ENCODE data around the gene GPX7. TPM values are rescaled to one million over a fixed set of nuclear protein-coding genes. Genes with fewer than 3 reads are reported as not detected.

GPX7 gene
- total RNA-seq, 1 donor from 2014 or later: 57.7 TPM

- no peak for TF ChIP-seq CTCF (IDR thresholded peaks at IDR 0.05; ENCODE audit: unreplicated experiment)
- DNase-seq (ENCODE audit: low spot score in 2 of 2, unreplicated experiment in 2 of 2): no peak
- Mint-ChIP-seq H3K4me3 (peak overlapping the region; percentile 42), H3K36me3 (no peaks in the 10 kb centered on the region), H3K9me3 (no peaks in the 10 kb centered on the region), H3K27me3 (ENCODE audit: low read depth) (peaks cover 23% of the 10 kb centered on the region), H3K27ac (peak overlapping the region; percentile 48), H3K4me1 (peaks cover 28% of the 10 kb centered on the region)
These were observed 29.7 kb downstream of the GPX7 start for GRCh38 chr1:52631759-52632331.

GRCh38 chr1:52632732-52633290, 30.6 kb downstream of the GPX7 start, which contains the start of gene SHISAL2A:
Gene SHISAL2A (plus strand): TSS chr1:52633168. CDS start chr1:52633494, 326 bp downstream.
- H3K27me3 Mint-ChIP-seq (ENCODE audit: low read depth): peaks cover 23% of the 10 kb centered on the region

GRCh38 chr1:52633291-52633754, 31.2 kb downstream of the GPX7 start:
- Mint-ChIP-seq H3K36me3 (no peaks in the 10 kb centered on the region), H3K4me3 (peak overlapping the region; percentile 57), H3K27ac (no peak overlapping the region), H3K4me1 (peaks cover 42% of the 10 kb centered on the region), H3K9me3 (no peaks in the 10 kb centered on the region), H3K27me3 (ENCODE audit: low read depth) (peaks cover 23% of the 10 kb centered on the region)
- TF ChIP-seq CTCF (IDR thresholded peaks at IDR 0.05; ENCODE audit: unreplicated experiment): no peak
- peak in 1 of 2 experiments; percentile 27 for DNase-seq (ENCODE audit: low spot score in 2 of 2, unreplicated experiment in 2 of 2)

More at GRCh38 chr1:52632732-52633290, 30.6 kb downstream of the GPX7 start, which contains the start of gene SHISAL2A:
- H3K36me3 Mint-ChIP-seq: no peaks in the 10 kb centered on the region
- DNase-seq (ENCODE audit: low spot score in 2 of 2, unreplicated experiment in 2 of 2): peak; percentile 24 to 63
- H3K4me3 Mint-ChIP-seq: peak within 1 kb of the TSS; percentile 57
- no peak for TF ChIP-seq CTCF (IDR thresholded peaks at IDR 0.05; ENCODE audit: unreplicated experiment)
- peaks cover 37% of the 10 kb centered on the region for H3K4me1 Mint-ChIP-seq
- no peaks in the 10 kb centered on the region for H3K9me3 Mint-ChIP-seq
- H3K27ac Mint-ChIP-seq: peak within 1 kb of the TSS; percentile 48

GRCh38 chr1:52634111-52634510, 31.9 kb downstream of the GPX7 start:
- H3K9me3 Mint-ChIP-seq: no peaks in the 10 kb centered on the region
- no peak overlapping the region for H3K27ac Mint-ChIP-seq
- peak overlapping the region; percentile 57 for H3K4me3 Mint-ChIP-seq
- peaks cover 41% of the 10 kb centered on the region for H3K4me1 Mint-ChIP-seq
- H3K27me3 Mint-ChIP-seq (ENCODE audit: low read depth): peaks cover 23% of the 10 kb centered on the region
- DNase-seq (ENCODE audit: low spot score in 2 of 2, unreplicated experiment in 2 of 2): no peak
- no peak for TF ChIP-seq CTCF (IDR thresholded peaks at IDR 0.05; ENCODE audit: unreplicated experiment)
- H3K36me3 Mint-ChIP-seq: no peaks in the 10 kb centered on the region

- H3K27me3 Mint-ChIP-seq (ENCODE audit: low read depth): peaks cover 23% of the 10 kb centered on the region
- no peak overlapping the region for H3K4me3 Mint-ChIP-seq
- no peak overlapping the region for H3K27ac Mint-ChIP-seq
- no peak for TF ChIP-seq CTCF (IDR thresholded peaks at IDR 0.05; ENCODE audit: unreplicated experiment)
- no peaks in the 10 kb centered on the region for H3K9me3 Mint-ChIP-seq
- no peaks in the 10 kb centered on the region for H3K36me3 Mint-ChIP-seq
- DNase-seq (ENCODE audit: low spot score in 2 of 2, unreplicated experiment in 2 of 2): no peak
- peaks cover 40% of the 10 kb centered on the region for H3K4me1 Mint-ChIP-seq
These were observed 33.3 kb downstream of the GPX7 start for GRCh38 chr1:52635321-52636089.
